GM12878 (cell line): ENCODE data around the gene TMEM223. TPM values are rescaled to one million over a fixed set of nuclear protein-coding genes. Genes with fewer than 3 reads are reported as not detected.

Experiments
- ATAC-seq: fragments of 200-7000 bp; cut with Tn5 transposase; 3 replicates; pipeline ENCODE4 v1.9.1; 2020; ENCODE audit warnings: mild to moderate bottlenecking, moderate library complexity
- BruUV-seq: library from RNA; stranded (reverse); fragments of 400-500 nt; replicated peaks from 2 replicates; lab custom pipeline; 2021; lab: Mats Ljungman, UMichigan
- CTCF ChIA-PET: fragments of 300-600 bp; sonication (Branson Sonifier 250); formaldehyde crosslinking; extraction: SDS; loops from one replicate; lab custom pipeline; 2021; ENCODE audit warnings: inconsistent platforms; lab: Yijun Ruan, JAX
- POLR2A ChIA-PET: fragments of 350-600 bp; formaldehyde crosslinking; extraction: SDS; loops from one replicate; lab custom pipeline; 2021; ENCODE audit warnings: inconsistent platforms; lab: Charles Lee
- RAD21 ChIA-PET: fragments of 300-600 bp; sonication (Branson Sonifier 250); formaldehyde crosslinking; loops from one replicate; lab custom pipeline; 2023; ENCODE audit warnings: antibody characterized with exemption; ENCODE audit not compliant: unreplicated experiment; lab: Charles Lee
- SMC1A ChIA-PET: fragments of 300-600 bp; sonication (Branson Sonifier 250); formaldehyde crosslinking; loops from one replicate; lab custom pipeline; 2023; ENCODE audit not compliant: unreplicated experiment, uncharacterized antibody; lab: Charles Lee
- DNase-seq: peaks from one replicate; pipeline ENCODE4 v3.0.0-alpha.2; 2011; ENCODE audit warnings: low read depth, low spot score
- FAIRE-seq: peaks from 3 replicates; lab custom pipeline; 2011; peaks lifted over from hg19 to GRCh38; lab: Jason Lieb, UNC
- H2AFZ ChIP-seq: 2 replicates; pipeline ENCODE4 v1.6.0; 2011; ENCODE audit warnings: low read depth, low read length, control low read depth; ENCODE audit not compliant: control insufficient read depth
- H3K27ac ChIP-seq: 2 replicates; pipeline ENCODE4 v1.5.1; 2011; ENCODE audit warnings: control low read depth; ENCODE audit not compliant: control insufficient read depth, insufficient read depth
- H3K27me3 ChIP-seq, 2 experiments: replicated peaks in 1 of 2; 2 replicates each; pipeline versions ENCODE4 v1.6.0 to v1.6.1; 2011; ENCODE audit warnings: low read length in 1 of 2; ENCODE audit not compliant: control insufficient read depth in 2 of 2, insufficient read depth in 2 of 2
- H3K36me3 ChIP-seq, 2 experiments: 2 replicates each; pipeline ENCODE4 v1.5.1; 2011; ENCODE audit warnings: low read length in 1 of 2; ENCODE audit not compliant: control insufficient read depth in 2 of 2, insufficient read depth in 2 of 2
- H3K4me1 ChIP-seq: 2 replicates; pipeline ENCODE4 v1.6.1; 2011; ENCODE audit warnings: mild to moderate bottlenecking, low read length, moderate library complexity, mixed read lengths; ENCODE audit not compliant: control insufficient read depth, insufficient read depth
- H3K4me2 ChIP-seq: 2 replicates; pipeline ENCODE4 v1.6.0; 2011; ENCODE audit warnings: control low read depth; ENCODE audit not compliant: control insufficient read depth, insufficient read depth
- H3K4me3 ChIP-seq: fragments of 200-600 bp; sonication (generic); 2 replicates; pipeline ENCODE4 v1.5.1; 2016
- H3K79me2 ChIP-seq: 2 replicates; pipeline ENCODE4 v1.6.0; 2011; ENCODE audit warnings: low read length; ENCODE audit not compliant: control insufficient read depth, insufficient read depth
- H3K9ac ChIP-seq: 2 replicates; pipeline ENCODE4 v1.8.0; 2011; ENCODE audit warnings: low read length, control low read depth, mixed read lengths; ENCODE audit not compliant: control insufficient read depth, insufficient read depth
- H3K9me3 ChIP-seq: replicated peaks from 3 replicates; pipeline ENCODE4 v1.5.1; 2011; ENCODE audit warnings: mild to moderate bottlenecking, low read length; ENCODE audit not compliant: control insufficient read depth, insufficient read depth
- H4K20me1 ChIP-seq: 2 replicates; pipeline ENCODE4 v1.6.0; 2011; ENCODE audit not compliant: control insufficient read depth, insufficient read depth
- BACH1 ChIP-seq: fragments of 450-650 bp; IDR thresholded peaks from 2 replicates; pipeline ENCODE4 v1.6.1; 2017; ENCODE audit warnings: mild to moderate bottlenecking, borderline replicate concordance
- BCLAF1 ChIP-seq: fragments of 450-650 bp; IDR thresholded peaks from 2 replicates; pipeline ENCODE4 v1.6.1; 2017; ENCODE audit warnings: antibody characterized with exemption, mild to moderate bottlenecking, moderate library complexity
- CBFB ChIP-seq: IDR thresholded peaks from 2 replicates; pipeline ENCODE4 v1.6.1; 2016; ENCODE audit warnings: antibody characterized with exemption, low read depth
- CBX3 ChIP-seq: fragments of 200-600 bp; sonication (generic); IDR thresholded peaks from 2 replicates; pipeline ENCODE4 v1.6.1; 2016; ENCODE audit warnings: low read depth, borderline replicate concordance
- ELK1 ChIP-seq: IDR thresholded peaks from 2 replicates; pipeline ENCODE4 v1.6.1; 2012; ENCODE audit warnings: low read depth, low read length, improper control_type of control experiment
- FOXK2 ChIP-seq: fragments of 450-650 bp; IDR thresholded peaks from 2 replicates; pipeline ENCODE4 v1.6.1; 2017; ENCODE audit warnings: mild to moderate bottlenecking, moderate library complexity
- HDAC2 ChIP-seq: fragments of 200-600 bp; sonication (generic); IDR thresholded peaks from 2 replicates; pipeline ENCODE4 v1.6.1; 2017
- IKZF1 ChIP-seq: fragments of 450-650 bp; conservative IDR thresholded peaks from 2 replicates; pipeline ENCODE4 v1.6.1; 2017; ENCODE audit warnings: antibody characterized with exemption, mild to moderate bottlenecking
- JUNB ChIP-seq: IDR thresholded peaks from 2 replicates; pipeline ENCODE4 v1.6.1; 2016; ENCODE audit warnings: antibody characterized with exemption, mild to moderate bottlenecking
- JUND ChIP-seq: IDR thresholded peaks from 2 replicates; pipeline ENCODE4 v1.6.1; 2012; ENCODE audit warnings: low read depth, mild to moderate bottlenecking, low read length, improper control_type of control experiment, moderate library complexity
- MEF2B ChIP-seq: fragments of 450-650 bp; IDR thresholded peaks from 2 replicates; pipeline ENCODE4 v1.6.1; 2018; ENCODE audit warnings: mild to moderate bottlenecking, moderate library complexity; ENCODE audit not compliant: partially characterized antibody, poor library complexity, severe bottlenecking
- PAX5 ChIP-seq: IDR thresholded peaks from 2 replicates; pipeline ENCODE4 v1.6.1; 2011; ENCODE audit warnings: low read depth, low read length, borderline replicate concordance
- PAX8 ChIP-seq: fragments of 450-650 bp; IDR thresholded peaks from 2 replicates; pipeline ENCODE4 v1.6.1; 2017; ENCODE audit warnings: mild to moderate bottlenecking, moderate library complexity
- POLR2AphosphoS2 ChIP-seq: IDR thresholded peaks from 2 replicates; pipeline ENCODE4 v1.6.1; 2011; ENCODE audit warnings: low read depth, mild to moderate bottlenecking, low read length, improper control_type of control experiment, moderate library complexity
- RELA ChIP-seq: fragments of 450-650 bp; IDR thresholded peaks from 2 replicates; pipeline ENCODE4 v1.8.0; 2014; ENCODE audit warnings: borderline replicate concordance; ENCODE audit not compliant: partially characterized antibody
- RFX5 ChIP-seq: IDR thresholded peaks from 2 replicates; pipeline ENCODE4 v1.6.1; 2011; ENCODE audit warnings: low read depth, low read length, improper control_type of control experiment
- TCF12 ChIP-seq: IDR thresholded peaks from 2 replicates; pipeline ENCODE4 v1.6.1; 2011; ENCODE audit warnings: low read depth, mild to moderate bottlenecking, low read length
- ZBED1 ChIP-seq: IDR thresholded peaks from 2 replicates; pipeline ENCODE4 v1.6.1; 2016; ENCODE audit warnings: borderline replicate concordance
- ZNF24 ChIP-seq: fragments of 450-650 bp; IDR thresholded peaks from 2 replicates; pipeline ENCODE4 v1.6.1; 2017; ENCODE audit warnings: antibody characterized with exemption, mild to moderate bottlenecking
- ZSCAN29 ChIP-seq: fragments of 450-650 bp; IDR thresholded peaks from 2 replicates; pipeline ENCODE4 v1.6.1; 2017; ENCODE audit warnings: mild to moderate bottlenecking, moderate library complexity
- WGBS: methylation state at CpG from one replicate; pipeline ENCODE4 v1.1.6; 2016; ENCODE audit warnings: low lambda C conversion rate; ENCODE audit not compliant: insufficient replicate concordance, insufficient coverage; ENCODE audit errors: missing lambda C conversion rate; 5-methylcytosine and 5-hydroxymethylcytosine counted together
- in situ Hi-C: fragments of 300-500 bp; cut with MboI; formaldehyde crosslinking; loops from 9 replicates; pipeline ENCODE4 v1.14.3; 2018; ENCODE audit warnings: mixed read lengths
- intact Hi-C: fragments of 100-400 bp; cut with micrococcal nuclease; formaldehyde crosslinking; loops from one replicate; pipeline ENCODE4 v1.14.2; 2022; ENCODE audit not compliant: unreplicated experiment
- polyA plus RNA-seq, 11 experiments: library from polyadenylated mRNA; depleted of rRNA in 4 of 11; unstranded in 6 of 11; stranded (reverse) in 5 of 11; fragments of >200 nt; fragmentation: Nextera tagmentation in 4 of 11; fragmentation: Illumina TruSeq in 1 of 11; extraction: Ambion mirVana in 4 of 11; extraction: Trizol in 1 of 11; gene quantifications; 1 replicate in 1 of 11; 2 replicates in 10 of 11; pipeline versions ENCODE4 v1.2.1 to v1.2.3, GENCODE V29; 2011 to 2016; ENCODE audit warnings: inconsistent platforms in 2 of 11, missing spikeins in 2 of 11, low read depth in 1 of 11
- total RNA-seq, 4 experiments: library from RNA; depleted of rRNA in 3 of 4; stranded (reverse); fragments of >200 nt in 3 of 4; fragmentation: Illumina TruSeq in 1 of 4; extraction: Trizol in 1 of 4; gene quantifications; 2 replicates each; pipeline versions ENCODE4 v1.2.1 to v1.2.3, GENCODE V29; 2013 to 2021
- TF ChIP-seq, protein P1 (sequence below): fragments of 450-650 bp; IDR thresholded peaks from 2 replicates; pipeline ENCODE4 v1.6.1; 2016; ENCODE audit warnings: mild to moderate bottlenecking

TMEM223 gene
- total and polyA plus RNA-seq, 10 of the 15 experiments (the other 5 are each of a cell fraction or from before 2014, with no cell fraction given) = 5.3 to 33.2 (median 14.0) TPM

GRCh38 chr11:62830904-62831519, 39.2 kb upstream of the TMEM223 start:
- peak overlapping the region; percentile 86 for H3K4me2 ChIP-seq
- H3K27ac ChIP-seq = peak overlapping the region; percentile 84
- H3K4me3 ChIP-seq = peak overlapping the region; percentile 99
- ATAC-seq (peak; percentile 19), DNase-seq (no peak), FAIRE-seq (no peak)
- H3K9me3 ChIP-seq = no peaks in the 10 kb centered on the region
- CTCF ChIA-PET = interaction anchor here (0.9 to 3.3 kb wide), 4 partner anchors 13 to 45 kb away, joined by 3 to 31 read pairs (median 6); partner anchors contain the start of gene TMEM179B
- H3K4me1 ChIP-seq = peaks cover 8% of the 10 kb centered on the region
- no peaks in the 10 kb centered on the region for H3K27me3 ChIP-seq
- intact Hi-C loops (loop anchor here (10.0 kb wide), 1 partner anchor 236 kb away; the partner anchor contains the start of gene TUT1), in situ Hi-C loops (no loop called here)
- H3K9ac ChIP-seq = peak overlapping the region; percentile 53
- H2AFZ ChIP-seq = peak overlapping the region; percentile 1; the same call in 1 of the 2 replicates
- peaks cover 21 to 23% of the 10 kb centered on the region in 2 experiments for H3K36me3 ChIP-seq
- WGBS = 2% methylated on average over 31 of the region's 33 CpGs
- SMC1A ChIA-PET = interaction anchor here (0.9 to 1.9 kb wide), 6 partner anchors 10 to 78 kb away, joined by 3 to 7 read pairs (median 4); no protein-coding TSS in a partner anchor
- peaks cover 28% of the 10 kb centered on the region for H3K79me2 ChIP-seq
- no peaks in the 10 kb centered on the region for H4K20me1 ChIP-seq
- RAD21 ChIA-PET = interaction anchor here (1.3 to 2.1 kb wide), 5 partner anchors 10 to 77 kb away, joined by 3 to 12 read pairs (median 6); partner anchors contain the start of genes NXF1 and ZBTB3
- no TSS peak for BruUV-seq
- POLR2A ChIA-PET = interaction anchor here (0.5 to 2.9 kb wide), 16 partner anchors 10 to 166 kb away, joined by 3 to 50 read pairs (median 8); partner anchors contain the start of genes C11orf98, CSKMT, HNRNPUL2 and NXF1
- TF ChIP-seq MEF2B = peak; percentile 23
- peak; percentile 92 for TF ChIP-seq ZSCAN29
- no peak for TF ChIP-seq CBFB
- no peak for TF ChIP-seq HDAC2
- TF ChIP-seq ZBED1 = no peak
- TF ChIP-seq IKZF1 = no peak
- TF ChIP-seq ELK1 = no peak
- TF ChIP-seq JUNB = no peak
- TF ChIP-seq FOXK2 = no peak
- TF ChIP-seq JUND = no peak
- TF ChIP-seq BACH1 = 0 out of 2 replicates have a peak, but pooled peaks have one; percentile 12
- no peak for TF ChIP-seq ZNF24
- no peak for TF ChIP-seq PAX8
- no peak for TF ChIP-seq PAX5
- no peak for TF ChIP-seq BCLAF1
- TF ChIP-seq POLR2AphosphoS2 = no peak
- TF ChIP-seq TCF12 = no peak
- no peak for TF ChIP-seq RELA
- TF ChIP-seq, protein P1, sequence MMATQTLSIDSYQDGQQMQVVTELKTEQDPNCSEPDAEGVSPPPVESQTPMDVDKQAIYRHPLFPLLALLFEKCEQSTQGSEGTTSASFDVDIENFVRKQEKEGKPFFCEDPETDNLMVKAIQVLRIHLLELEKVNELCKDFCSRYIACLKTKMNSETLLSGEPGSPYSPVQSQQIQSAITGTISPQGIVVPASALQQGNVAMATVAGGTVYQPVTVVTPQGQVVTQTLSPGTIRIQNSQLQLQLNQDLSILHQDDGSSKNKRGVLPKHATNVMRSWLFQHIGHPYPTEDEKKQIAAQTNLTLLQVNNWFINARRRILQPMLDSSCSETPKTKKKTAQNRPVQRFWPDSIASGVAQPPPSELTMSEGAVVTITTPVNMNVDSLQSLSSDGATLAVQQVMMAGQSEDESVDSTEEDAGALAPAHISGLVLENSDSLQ = no peak
- TF ChIP-seq CBX3 = no peak
- no peak for TF ChIP-seq RFX5
